AG04450 (cell line): ENCODE measurements around the gene RTN4IP1. TPM values are rescaled to one million over a fixed set of nuclear protein-coding genes. Genes with fewer than 3 reads are reported as not detected.

ENCODE experiments used
- CTCF ChIA-PET: fragments of 300-600, 350-600 bp; formaldehyde crosslinking; extraction: SDS; loops from one replicate; lab custom pipeline; 2022; ENCODE audit warnings: antibody characterized with exemption, inconsistent platforms; lab: Charles Lee
- POLR2A ChIA-PET: fragments of 350-600 bp; formaldehyde crosslinking; extraction: SDS; loops from one replicate; lab custom pipeline; 2021; ENCODE audit warnings: antibody characterized with exemption, inconsistent platforms; lab: Yijun Ruan, JAX
- DNase-seq: peaks from one replicate; pipeline ENCODE4 v3.0.0-alpha.2; 2011; ENCODE audit warnings: low read depth, low spot score
- H3K27ac ChIP-seq: one replicate; pipeline ENCODE4 v1.5.1; 2012; ENCODE audit warnings: low read depth, low read length, control low read depth
- H3K27me3 ChIP-seq: one replicate; pipeline ENCODE4 v1.6.0; 2012; ENCODE audit warnings: low read length; ENCODE audit not compliant: control insufficient read depth, insufficient read depth
- H3K4me3 ChIP-seq: 2 replicates; pipeline ENCODE4 v1.5.1; 2011; ENCODE audit warnings: mild to moderate bottlenecking, low read depth, low read length, control low read depth
- H3K9me3 ChIP-seq: 2 replicates; pipeline ENCODE4 v1.5.1; 2012; ENCODE audit warnings: low read length; ENCODE audit not compliant: control insufficient read depth, insufficient read depth
- polyA plus RNA-seq: library from polyadenylated mRNA; depleted of rRNA; stranded (reverse); fragments of >200 nt; gene quantifications from 2 replicates; pipeline ENCODE4 v1.2.3, GENCODE V29; 2011
- TF ChIP-seq, protein P1 (sequence below): IDR thresholded peaks from 2 replicates; pipeline ENCODE4 v1.5.1; 2011; ENCODE audit warnings: low read depth, low read length, control low read depth, inconsistent platforms

Gene RTN4IP1
- polyA plus RNA-seq, 1 experiment, result 9.3 TPM

- TF ChIP-seq, protein P1, sequence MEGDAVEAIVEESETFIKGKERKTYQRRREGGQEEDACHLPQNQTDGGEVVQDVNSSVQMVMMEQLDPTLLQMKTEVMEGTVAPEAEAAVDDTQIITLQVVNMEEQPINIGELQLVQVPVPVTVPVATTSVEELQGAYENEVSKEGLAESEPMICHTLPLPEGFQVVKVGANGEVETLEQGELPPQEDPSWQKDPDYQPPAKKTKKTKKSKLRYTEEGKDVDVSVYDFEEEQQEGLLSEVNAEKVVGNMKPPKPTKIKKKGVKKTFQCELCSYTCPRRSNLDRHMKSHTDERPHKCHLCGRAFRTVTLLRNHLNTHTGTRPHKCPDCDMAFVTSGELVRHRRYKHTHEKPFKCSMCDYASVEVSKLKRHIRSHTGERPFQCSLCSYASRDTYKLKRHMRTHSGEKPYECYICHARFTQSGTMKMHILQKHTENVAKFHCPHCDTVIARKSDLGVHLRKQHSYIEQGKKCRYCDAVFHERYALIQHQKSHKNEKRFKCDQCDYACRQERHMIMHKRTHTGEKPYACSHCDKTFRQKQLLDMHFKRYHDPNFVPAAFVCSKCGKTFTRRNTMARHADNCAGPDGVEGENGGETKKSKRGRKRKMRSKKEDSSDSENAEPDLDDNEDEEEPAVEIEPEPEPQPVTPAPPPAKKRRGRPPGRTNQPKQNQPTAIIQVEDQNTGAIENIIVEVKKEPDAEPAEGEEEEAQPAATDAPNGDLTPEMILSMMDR, result no peak
- ChIA-PET POLR2A (no interaction called here), CTCF (interaction anchor here (0.6 kb wide), 1 partner anchor 27 kb away, joined by 4 read pairs; no protein-coding TSS in a partner anchor)
- H3K4me3 ChIP-seq, result no peak overlapping the region
- DNase-seq, result no peak
- H3K27ac ChIP-seq, result no peak overlapping the region
- no peaks in the 10 kb centered on the region for H3K9me3 ChIP-seq
- H3K27me3 ChIP-seq, result no peaks in the 10 kb centered on the region
Measured at GRCh38 chr6:106530026-106530425, 99.3 kb downstream of the RTN4IP1 start.

- POLR2A ChIA-PET, result no interaction called here
Measured at GRCh38 chr6:106529438-106529837, 99.9 kb downstream of the RTN4IP1 start.

DNA sequence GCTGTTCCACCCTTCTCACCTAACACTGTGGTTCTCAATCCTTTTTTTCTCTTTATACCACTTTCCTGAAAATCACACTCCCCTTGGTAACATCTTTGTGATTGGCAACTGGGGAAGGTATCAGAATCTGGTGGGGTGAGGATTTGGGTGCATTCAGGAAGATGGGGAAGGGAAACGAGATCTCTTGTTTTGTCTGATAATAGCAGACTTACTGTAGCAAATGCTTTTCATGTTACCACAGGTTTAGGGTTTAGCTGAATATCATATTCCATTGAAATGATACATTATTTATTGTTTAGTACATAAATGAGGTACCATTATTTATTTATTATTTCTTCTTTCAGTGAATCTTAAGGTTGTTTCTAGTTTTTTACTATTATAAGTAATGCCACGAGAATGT is 100.8 kb downstream of the RTN4IP1 start:
- Histone ChIP-seq H3K9me3 (no peaks in the 10 kb centered on the region), H3K27ac (no peak overlapping the region), H3K27me3 (no peaks in the 10 kb centered on the region), H3K4me3 (no peak overlapping the region)
- DNase-seq, result no peak
- ChIA-PET CTCF (no interaction called here), POLR2A (no interaction called here)
- TF ChIP-seq, protein P1, result no peak

More at GRCh38 chr6:106529438-106529837, 99.9 kb downstream of the RTN4IP1 start:
- no peaks in the 10 kb centered on the region for H3K9me3 ChIP-seq
- no peaks in the 10 kb centered on the region for H3K27me3 ChIP-seq
- CTCF ChIA-PET, result no interaction called here
- DNase-seq, result no peak
- H3K4me3 ChIP-seq, result no peak overlapping the region
- H3K27ac ChIP-seq, result no peak overlapping the region
- TF ChIP-seq, protein P1, result no peak

DNA sequence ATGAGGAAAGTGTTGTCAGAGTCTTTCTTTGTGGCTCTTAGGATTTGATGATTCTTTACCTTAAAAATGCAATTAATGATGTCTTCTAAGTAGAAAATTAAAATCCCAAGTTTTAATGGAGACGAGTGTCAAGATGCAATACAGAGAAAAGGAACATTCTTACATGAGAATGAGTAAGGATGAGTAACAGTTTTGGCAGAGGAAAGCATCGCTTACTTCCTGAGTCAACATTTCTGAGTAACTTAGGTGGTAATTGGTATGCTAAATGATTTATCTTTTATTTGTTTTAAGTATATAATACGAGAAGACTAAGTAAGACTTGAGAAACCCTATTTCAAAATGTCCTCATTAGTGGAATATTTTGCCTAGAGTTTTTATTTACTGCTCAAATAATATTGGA is 101.3 kb downstream of the RTN4IP1 start:
- ChIA-PET CTCF (no interaction called here), POLR2A (no interaction called here)
- no peak overlapping the region for H3K4me3 ChIP-seq
- no peak overlapping the region for H3K27ac ChIP-seq
- peak; percentile 84 for DNase-seq
- H3K9me3 ChIP-seq, result no peaks in the 10 kb centered on the region
- H3K27me3 ChIP-seq, result no peaks in the 10 kb centered on the region
- TF ChIP-seq, protein P1, result no peak

GRCh38 chr6:106527117-106527516 is 102.2 kb downstream of the RTN4IP1 start:
- no peak for DNase-seq
- TF ChIP-seq, protein P1, result no peak
- Histone ChIP-seq H3K4me3 (no peak overlapping the region), H3K9me3 (no peaks in the 10 kb centered on the region), H3K27me3 (no peaks in the 10 kb centered on the region), H3K27ac (no peak overlapping the region)
- ChIA-PET CTCF (interaction anchor here (0.6 to 1.4 kb wide), 2 partner anchors 39 to 63 kb away, joined by 4 to 5 read pairs; no protein-coding TSS in a partner anchor), POLR2A (interaction anchor here (0.7 kb wide), 1 partner anchor 271 kb away, joined by 8 read pairs; no protein-coding TSS in a partner anchor)
